HepG2 (cell line): Measurements from ENCODE around the gene ASAP2. TPM values are rescaled to one million over a fixed set of nuclear protein-coding genes. Genes with fewer than 3 reads are reported as not detected.

Experiments
- HNF1A ChIP-seq, 2 experiments: sonication (generic) in 1 of 2; formaldehyde crosslinking in 1 of 2; IDR thresholded peaks; 2 replicates each; pipeline versions ENCODE4 v1.4.0 to v1.6.1; 2016 to 2020; ENCODE audit warnings: borderline replicate concordance in 1 of 2, low read depth in 1 of 2, mild to moderate bottlenecking in 1 of 2, missing genetic modification reagents in 1 of 2
- RAD21 ChIP-seq: fragments of 450-650 bp; formaldehyde crosslinking; IDR thresholded peaks from 2 replicates; pipeline ENCODE4 v1.5.0; 2020; ENCODE audit warnings: mild to moderate bottlenecking
- SNAPC5 ChIP-seq: sonication (generic); formaldehyde crosslinking; IDR thresholded peaks from 2 replicates; pipeline ENCODE4 v1.8.1; 2023; ENCODE audit warnings: mild to moderate bottlenecking, missing genetic modification reagents, borderline replicate concordance
- TCF7L2 ChIP-seq: IDR thresholded peaks from 2 replicates; pipeline ENCODE4 v1.6.1; 2011; ENCODE audit warnings: mild to moderate bottlenecking, low read depth, low read length, moderate library complexity
- XBP1 ChIP-seq: sonication (generic); formaldehyde crosslinking; IDR thresholded peaks from 2 replicates; pipeline ENCODE4 v1.5.0; 2020; ENCODE audit warnings: missing genetic modification reagents
- ZNF44 ChIP-seq: sonication (generic); formaldehyde crosslinking; IDR thresholded peaks from 2 replicates; pipeline ENCODE4 v1.5.1; 2020; ENCODE audit warnings: mild to moderate bottlenecking, missing genetic modification reagents
- ZNF460 ChIP-seq: sonication (generic); formaldehyde crosslinking; IDR thresholded peaks from 2 replicates; pipeline ENCODE4 v1.5.1; 2020; ENCODE audit warnings: missing genetic modification reagents, mild to moderate bottlenecking, borderline replicate concordance
- ZNF503 ChIP-seq: sonication (generic); formaldehyde crosslinking; IDR thresholded peaks from 2 replicates; pipeline ENCODE4 v1.4.0; 2020; ENCODE audit warnings: missing genetic modification reagents
- ZNF703 ChIP-seq: sonication (generic); formaldehyde crosslinking; IDR thresholded peaks from 2 replicates; pipeline ENCODE4 v1.5.1; 2020; ENCODE audit warnings: missing genetic modification reagents, mild to moderate bottlenecking, moderate library complexity, borderline replicate concordance
- polyA plus RNA-seq, 8 experiments: library from polyadenylated mRNA; depleted of rRNA in 3 of 8; stranded (reverse) in 7 of 8; unstranded in 1 of 8; fragments of >200 nt; fragmentation: Illumina TruSeq in 4 of 8; extraction: Trizol in 4 of 8; gene quantifications; 2 replicates each; pipeline versions ENCODE4 v1.2.1 to v1.2.3, GENCODE V29; 2011 to 2016; ENCODE audit warnings: low read depth in 4 of 8, missing spikeins in 1 of 8, mixed read lengths in 1 of 8; ENCODE audit not compliant: insufficient read depth in 1 of 8
- total RNA-seq, 5 experiments: library from RNA; depleted of rRNA; stranded (reverse); fragments of >200 nt; fragmentation: Illumina TruSeq; extraction: Trizol; gene quantifications; 2 replicates each; pipeline ENCODE4 v1.2.3, GENCODE V29; 2016; ENCODE audit warnings: low read depth in 1 of 5
- TF ChIP-seq, protein P1 (sequence below): sonication (generic); formaldehyde crosslinking; IDR thresholded peaks from 2 replicates; pipeline ENCODE4 v1.4.0; 2020; ENCODE audit warnings: missing genetic modification reagents, borderline replicate concordance
- TF ChIP-seq, protein P2 (sequence below): sonication (generic); formaldehyde crosslinking; IDR thresholded peaks from 2 replicates; pipeline ENCODE4 v1.5.0; 2020; ENCODE audit warnings: missing genetic modification reagents
- TF ChIP-seq, protein P3 (sequence below): sonication (generic); formaldehyde crosslinking; conservative IDR thresholded peaks from 2 replicates; pipeline ENCODE4 v1.8.0; 2022; ENCODE audit warnings: missing genetic modification reagents

Gene ASAP2
- total and polyA plus RNA-seq, 2 of the 13 experiments (the other 11 are each of a cell fraction or from before 2014, with no cell fraction given) = 7.3 to 22.3 TPM

GRCh38 chr2:9204939-9205338 lies 1.7 kb upstream of the ASAP2 start (continued):
- TF ChIP-seq, protein P1, sequence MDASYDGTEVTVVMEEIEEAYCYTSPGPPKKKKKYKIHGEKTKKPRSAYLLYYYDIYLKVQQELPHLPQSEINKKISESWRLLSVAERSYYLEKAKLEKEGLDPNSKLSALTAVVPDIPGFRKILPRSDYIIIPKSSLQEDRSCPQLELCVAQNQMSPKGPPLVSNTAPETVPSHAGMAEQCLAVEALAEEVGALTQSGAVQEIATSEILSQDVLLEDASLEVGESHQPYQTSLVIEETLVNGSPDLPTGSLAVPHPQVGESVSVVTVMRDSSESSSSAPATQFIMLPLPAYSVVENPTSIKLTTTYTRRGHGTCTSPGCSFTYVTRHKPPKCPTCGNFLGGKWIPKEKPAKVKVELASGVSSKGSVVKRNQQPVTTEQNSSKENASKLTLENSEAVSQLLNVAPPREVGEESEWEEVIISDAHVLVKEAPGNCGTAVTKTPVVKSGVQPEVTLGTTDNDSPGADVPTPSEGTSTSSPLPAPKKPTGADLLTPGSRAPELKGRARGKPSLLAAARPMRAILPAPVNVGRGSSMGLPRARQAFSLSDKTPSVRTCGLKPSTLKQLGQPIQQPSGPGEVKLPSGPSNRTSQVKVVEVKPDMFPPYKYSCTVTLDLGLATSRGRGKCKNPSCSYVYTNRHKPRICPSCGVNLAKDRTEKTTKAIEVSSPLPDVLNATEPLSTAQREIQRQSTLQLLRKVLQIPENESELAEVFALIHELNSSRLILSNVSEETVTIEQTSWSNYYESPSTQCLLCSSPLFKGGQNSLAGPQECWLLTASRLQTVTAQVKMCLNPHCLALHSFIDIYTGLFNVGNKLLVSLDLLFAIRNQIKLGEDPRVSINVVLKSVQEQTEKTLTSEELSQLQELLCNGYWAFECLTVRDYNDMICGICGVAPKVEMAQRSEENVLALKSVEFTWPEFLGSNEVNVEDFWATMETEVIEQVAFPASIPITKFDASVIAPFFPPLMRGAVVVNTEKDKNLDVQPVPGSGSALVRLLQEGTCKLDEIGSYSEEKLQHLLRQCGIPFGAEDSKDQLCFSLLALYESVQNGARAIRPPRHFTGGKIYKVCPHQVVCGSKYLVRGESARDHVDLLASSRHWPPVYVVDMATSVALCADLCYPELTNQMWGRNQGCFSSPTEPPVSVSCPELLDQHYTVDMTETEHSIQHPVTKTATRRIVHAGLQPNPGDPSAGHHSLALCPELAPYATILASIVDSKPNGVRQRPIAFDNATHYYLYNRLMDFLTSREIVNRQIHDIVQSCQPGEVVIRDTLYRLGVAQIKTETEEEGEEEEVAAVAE (CRISPR knock-in tag) = no peak
- no peak for TF ChIP-seq ZNF703 (CRISPR knock-in tag)
- TF ChIP-seq ZNF503 (CRISPR knock-in tag) = no peak
- TF ChIP-seq TCF7L2 = peak; percentile 32; the same call in 1 of the 2 replicates
- no peak for TF ChIP-seq ZNF44 (CRISPR knock-in tag)
- TF ChIP-seq RAD21 = no peak
- TF ChIP-seq, protein P2, sequence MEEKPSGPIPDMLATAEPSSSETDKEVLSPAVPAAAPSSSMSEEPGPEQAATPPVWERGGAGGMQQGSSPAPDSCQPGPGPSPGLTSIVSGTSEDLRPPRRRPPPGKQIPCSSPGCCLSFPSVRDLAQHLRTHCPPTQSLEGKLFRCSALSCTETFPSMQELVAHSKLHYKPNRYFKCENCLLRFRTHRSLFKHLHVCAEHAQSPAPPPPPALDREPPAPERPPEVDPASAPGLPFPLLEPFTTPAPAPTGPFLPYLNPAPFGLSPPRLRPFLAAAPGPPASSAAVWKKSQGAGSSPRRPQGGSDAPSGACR (CRISPR knock-in tag) = no peak
- TF ChIP-seq XBP1 = no peak
- TF ChIP-seq, protein P3, sequence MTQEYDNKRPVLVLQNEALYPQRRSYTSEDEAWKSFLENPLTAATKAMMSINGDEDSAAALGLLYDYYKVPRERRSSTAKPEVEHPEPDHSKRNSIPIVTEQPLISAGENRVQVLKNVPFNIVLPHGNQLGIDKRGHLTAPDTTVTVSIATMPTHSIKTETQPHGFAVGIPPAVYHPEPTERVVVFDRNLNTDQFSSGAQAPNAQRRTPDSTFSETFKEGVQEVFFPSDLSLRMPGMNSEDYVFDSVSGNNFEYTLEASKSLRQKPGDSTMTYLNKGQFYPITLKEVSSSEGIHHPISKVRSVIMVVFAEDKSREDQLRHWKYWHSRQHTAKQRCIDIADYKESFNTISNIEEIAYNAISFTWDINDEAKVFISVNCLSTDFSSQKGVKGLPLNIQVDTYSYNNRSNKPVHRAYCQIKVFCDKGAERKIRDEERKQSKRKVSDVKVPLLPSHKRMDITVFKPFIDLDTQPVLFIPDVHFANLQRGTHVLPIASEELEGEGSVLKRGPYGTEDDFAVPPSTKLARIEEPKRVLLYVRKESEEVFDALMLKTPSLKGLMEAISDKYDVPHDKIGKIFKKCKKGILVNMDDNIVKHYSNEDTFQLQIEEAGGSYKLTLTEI (CRISPR knock-in tag) = no peak
- no peak for TF ChIP-seq SNAPC5 (CRISPR knock-in tag)
- no peak for TF ChIP-seq ZNF460
- TF ChIP-seq HNF1A (IDR thresholded peaks at IDR 0.05; ENCODE audit: low read depth) = peak; percentile 93
- peak; percentile 59; the same call in 1 of the 2 replicates for TF ChIP-seq HNF1A (CRISPR knock-in tag; IDR thresholded peaks at IDR 0.05; ENCODE audit: borderline replicate concordance)
